CD4-positive, alpha-beta T cell treated with Interleukin-6 for 4 hours (primary cell): Measurements from ENCODE around the gene OLR1.
"Not testable (repeated sequence)": the region's sequence is repeated elsewhere in the genome, so short reads cannot be mapped to it uniquely, and the experiment has no call there.

Experiments used
- DNase-seq: peaks from one replicate; pipeline ENCODE4 v3.0.0-alpha.2; 2020; ENCODE audit warnings: mixed read lengths

Gene OLR1

DNA sequence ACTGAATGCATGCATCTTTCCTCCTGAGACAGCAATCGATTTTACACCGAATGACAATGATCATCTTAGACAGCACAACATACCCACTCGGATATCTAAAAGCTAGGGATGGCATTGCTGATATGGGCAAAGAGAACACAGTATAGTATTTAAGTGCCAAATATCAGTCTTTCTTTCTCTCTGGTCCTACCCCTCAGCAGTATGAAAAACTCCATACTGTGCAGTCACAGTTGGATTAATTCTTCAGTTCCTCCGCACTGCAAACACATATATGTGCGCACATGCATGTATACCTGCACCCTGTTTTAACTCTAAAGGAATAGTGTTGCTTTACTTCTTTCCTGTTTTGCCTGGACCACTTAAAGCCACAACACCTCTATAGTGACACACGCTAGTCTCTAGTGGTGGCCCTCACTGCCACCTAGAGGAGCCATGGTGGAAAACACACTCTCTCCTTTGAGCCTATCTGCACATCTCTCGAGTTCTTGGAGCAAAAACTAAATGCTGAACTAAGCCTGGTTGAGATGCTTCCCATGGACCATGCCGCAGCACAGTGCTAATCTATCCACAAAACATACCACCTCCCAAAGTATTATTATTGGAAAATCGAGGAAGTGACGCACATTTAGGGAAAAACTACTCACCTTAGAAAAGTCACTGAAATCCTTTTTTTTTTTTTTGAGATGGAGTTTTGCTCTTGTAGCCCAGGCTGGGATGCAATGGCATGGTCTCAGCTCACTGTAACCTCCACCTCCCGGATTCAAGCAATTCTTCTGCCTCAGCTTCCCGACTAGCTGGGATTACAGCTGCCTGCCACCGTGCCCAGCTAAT lies 18.8 kb upstream of the OLR1 start:
- DNase-seq, result peak; percentile 57

DNA sequence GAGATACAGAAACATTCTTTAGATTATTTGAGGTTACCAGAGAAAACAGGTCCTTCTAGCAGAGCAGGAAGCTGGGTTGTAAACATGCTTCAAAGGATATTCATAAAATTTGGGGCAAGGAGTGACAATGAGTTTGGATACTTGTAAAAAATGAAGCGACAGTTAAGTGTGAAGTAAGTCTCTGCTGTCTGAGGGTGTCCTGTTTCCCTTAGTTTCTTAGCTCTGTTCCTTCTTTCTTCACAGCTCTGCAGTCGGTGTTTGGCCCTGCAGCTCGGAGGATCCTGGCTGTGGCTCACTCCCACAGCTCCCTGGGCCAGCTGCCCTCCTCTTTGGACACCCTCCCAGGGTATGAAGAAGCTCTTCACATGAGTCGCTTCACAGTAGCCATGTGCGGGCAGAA lies 17.7 kb upstream of the OLR1 start:
- no peak for DNase-seq

DNA sequence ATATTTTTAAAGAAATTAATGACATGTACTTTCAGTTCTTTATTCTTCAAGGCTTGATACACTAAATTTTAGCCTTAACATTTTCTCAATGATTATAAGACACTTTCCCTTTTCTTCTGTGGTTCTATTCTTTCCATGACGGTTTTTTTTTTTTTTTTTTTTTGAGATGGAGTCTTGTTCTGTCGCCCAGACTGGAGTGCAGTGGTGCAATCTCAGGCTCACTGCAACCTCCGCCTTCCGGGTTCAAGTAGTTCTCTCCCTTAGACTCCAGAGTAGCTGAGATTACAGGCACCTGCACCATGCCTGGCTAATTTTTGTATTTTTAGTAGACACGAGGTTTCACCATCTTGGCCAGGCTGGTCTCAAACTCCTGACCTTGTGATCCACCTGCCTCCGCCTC lies 15.0 kb upstream of the OLR1 start:
- not testable (repeated sequence) for DNase-seq

DNA sequence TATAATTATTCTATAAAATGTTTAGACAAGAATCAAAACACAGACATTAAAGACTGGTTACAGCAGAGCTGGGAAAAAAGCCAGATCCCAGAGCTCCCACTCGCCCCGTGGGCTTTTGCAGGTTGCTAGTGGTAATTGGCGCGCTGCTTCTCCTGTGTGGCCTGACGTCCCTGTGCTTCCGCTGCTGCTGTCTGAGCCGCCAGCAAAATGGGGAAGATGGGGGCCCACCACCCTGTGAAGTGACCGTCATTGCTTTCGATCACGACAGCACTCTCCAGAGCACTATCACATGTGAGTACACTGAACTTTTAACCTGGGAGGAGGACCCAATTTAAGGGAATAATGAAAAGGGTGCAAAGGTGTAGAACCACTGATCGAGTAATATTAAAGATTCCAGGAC lies 14.4 kb upstream of the OLR1 start:
- no peak for DNase-seq

DNA sequence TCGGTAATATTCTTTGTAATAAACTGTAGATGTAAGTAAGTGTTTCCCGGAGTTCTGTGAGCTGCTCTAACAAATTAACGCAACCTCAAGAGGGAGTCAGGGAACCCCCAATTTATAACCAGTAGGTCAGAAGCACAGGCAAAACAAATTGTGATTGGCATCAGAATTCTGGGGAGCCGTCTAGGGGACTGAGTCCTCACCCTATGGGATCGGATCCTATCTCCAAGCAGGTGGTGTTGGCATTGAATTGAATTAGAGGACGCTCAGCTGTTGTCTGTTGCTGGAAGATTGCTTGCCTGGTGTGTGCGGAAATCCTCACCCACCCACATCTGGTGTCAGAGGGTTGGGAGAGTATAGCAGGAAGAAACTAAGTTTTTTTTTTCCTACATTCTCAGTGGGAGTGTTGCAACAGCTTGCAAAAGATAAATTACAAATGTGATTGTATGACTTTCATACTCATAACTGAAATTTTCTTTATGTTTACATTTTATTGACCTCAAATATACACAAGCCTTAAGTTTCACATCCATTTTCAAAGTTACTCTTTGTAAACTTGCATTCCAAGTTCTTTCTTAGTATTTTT lies 12.4 kb upstream of the OLR1 start:
- DNase-seq, result no peak

DNA sequence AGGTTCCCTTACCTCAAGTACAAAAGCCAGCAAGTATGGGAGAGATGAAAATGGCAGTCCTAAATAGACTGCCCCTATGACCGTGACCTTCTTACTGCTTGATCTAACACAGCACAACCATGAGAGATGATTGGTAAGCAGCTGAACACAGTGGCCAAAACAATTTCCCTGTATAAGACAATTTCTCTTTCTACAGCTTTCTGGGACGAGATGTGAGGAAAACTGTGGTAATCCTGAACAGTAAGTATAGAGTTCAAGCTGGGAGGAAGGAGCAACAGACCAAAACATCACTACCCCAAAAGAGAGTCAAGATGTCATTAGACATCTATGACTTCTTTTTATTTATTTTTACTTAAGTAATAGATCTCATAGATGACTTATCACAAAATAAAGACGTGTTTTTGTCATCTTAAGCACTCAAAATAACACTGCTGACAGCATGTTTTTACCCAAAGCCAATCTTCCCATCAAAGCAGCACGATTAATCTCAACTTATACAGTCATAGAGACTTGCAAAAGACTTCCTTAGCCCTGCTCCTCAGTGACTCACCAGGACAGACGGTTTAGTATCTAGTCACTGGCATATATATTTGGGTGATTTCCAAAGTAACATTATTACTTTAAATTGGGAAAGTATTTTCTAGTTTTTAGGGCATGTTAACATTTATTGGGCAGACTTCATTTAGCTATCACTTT lies 10.6 kb upstream of the OLR1 start:
- DNase-seq, result no peak

DNA sequence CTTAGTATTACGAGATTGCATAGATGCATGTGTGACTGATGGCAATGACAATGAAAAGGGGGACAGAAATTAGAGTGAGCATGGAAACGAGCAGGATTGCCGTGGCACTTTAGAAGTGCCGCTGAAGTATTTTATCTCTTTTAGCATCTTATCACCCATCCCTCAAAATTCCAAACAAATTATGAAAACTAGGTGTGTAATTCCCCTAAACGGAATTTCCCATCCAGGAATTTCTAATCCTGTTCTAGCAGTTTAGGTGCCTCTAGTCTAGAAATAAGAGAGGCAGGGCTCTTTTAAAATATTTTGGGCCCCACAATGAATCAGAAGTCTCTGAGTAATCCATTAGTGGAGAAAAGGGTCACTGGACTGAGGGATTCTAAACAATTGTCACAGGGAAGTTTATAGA lies 7.8 kb upstream of the OLR1 start:
- DNase-seq, result no peak

DNA sequence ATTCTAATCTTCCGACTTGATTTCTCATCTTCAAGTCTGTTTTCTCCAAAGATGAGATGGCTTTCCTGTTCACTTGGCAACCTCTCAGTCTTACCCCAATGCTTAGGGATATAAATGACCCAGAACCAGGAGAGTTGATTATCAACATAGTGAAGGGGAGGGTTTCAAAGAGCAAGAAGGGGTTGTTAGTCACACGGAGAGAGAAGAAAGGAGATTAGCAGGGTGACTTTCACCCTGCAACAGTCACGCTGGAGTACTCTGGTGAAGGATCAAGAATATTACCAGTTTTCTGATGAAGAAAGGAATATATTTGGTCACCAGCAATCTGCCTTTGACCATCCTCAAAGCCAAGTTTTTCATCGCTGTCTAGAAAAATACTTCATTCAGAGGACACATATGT lies 6.9 kb upstream of the OLR1 start, which contains the start of gene TMEM52B:
TSS of gene TMEM52B (plus strand) at position 212 of the 400 bp plus-strand sequence. CDS start 543 bp downstream, outside the sequence.
- DNase-seq, result no peak

DNA sequence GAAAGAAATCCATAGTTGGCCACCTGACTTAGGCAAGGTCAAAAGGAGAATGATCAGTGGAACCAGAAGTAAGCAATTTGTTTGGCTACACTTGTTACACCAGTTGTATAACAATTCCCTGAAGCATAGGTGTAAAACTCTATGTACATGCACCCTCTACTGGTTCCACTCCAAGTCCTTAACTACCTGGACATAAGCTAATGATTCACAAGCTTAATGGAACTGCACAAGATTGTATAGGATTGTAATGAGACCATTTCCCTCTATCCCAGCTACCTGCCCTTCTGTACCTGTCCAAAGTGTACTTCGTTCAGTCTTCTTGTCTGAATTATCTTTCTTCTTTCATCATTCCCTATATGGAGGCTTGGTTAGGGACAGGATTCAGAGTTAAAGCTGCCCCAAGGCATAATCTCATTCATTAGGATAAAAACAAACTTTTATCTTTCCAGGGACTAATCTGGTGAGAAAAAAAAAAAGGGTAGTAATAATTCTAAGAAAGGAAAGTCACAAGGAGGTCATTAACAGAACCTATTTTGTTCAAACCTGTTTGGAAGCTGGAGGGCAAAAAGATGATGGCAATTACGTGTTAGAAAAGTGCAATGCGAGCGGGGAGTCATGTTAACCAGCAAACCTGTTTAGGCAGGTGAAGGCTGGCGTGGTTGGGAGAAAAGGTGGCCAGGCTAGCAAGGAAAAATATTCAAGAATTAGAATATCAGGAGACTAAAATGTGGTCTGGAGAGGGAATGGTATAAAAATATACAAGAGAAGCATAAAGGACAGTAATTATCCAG lies 4.1 kb upstream of the OLR1 start:
- no peak for DNase-seq

DNA sequence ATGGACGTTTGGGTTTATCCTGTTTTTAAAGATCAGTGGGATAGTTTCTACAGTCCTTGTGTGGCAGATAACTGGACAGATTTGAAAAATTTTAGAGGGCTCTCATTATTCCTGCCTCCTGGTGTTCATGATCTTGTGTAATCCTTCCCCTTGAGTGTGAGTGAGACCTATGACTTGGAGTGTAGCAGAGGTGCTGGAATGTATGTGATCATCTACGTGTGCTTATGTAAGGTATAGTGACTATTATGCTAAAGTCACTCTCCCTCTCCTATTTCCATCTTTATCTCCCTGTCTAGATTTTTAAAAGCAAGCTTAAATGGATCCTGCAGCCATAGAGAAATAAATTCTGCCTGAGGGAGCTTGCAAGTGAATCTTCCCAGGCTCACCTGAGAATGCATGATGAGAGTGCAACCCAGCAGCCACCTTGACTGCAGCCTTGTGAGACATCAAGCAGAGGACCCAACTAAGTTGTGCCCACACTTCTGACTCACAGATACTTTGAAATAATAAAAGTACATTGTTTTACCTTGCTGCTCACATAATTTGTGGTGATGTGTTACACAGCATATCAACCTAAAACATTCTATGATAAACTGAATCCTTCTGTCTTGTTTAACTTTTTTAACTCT lies 3.2 kb upstream of the OLR1 start:
- no peak for DNase-seq

DNA sequence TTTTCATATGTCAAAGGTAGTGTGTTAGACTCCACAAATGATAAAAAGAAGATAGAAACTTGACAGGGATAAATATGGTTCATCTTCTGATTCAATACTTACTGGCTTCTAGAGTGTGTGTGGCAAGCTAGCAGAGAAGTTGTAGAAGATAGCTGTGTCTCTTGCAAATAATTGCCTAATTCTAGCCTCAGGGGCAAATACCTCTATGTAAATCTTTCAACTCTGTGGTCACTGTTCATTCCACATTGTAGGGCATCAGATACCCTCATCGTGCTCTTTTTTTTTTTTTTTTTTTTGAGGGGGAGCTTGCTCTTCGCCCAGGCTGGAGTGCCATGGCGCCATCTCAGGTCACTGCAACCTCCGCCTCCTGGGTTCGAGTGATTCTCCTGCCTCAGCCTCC lies 1.7 kb downstream of the OLR1 start:
- no peak for DNase-seq

DNA sequence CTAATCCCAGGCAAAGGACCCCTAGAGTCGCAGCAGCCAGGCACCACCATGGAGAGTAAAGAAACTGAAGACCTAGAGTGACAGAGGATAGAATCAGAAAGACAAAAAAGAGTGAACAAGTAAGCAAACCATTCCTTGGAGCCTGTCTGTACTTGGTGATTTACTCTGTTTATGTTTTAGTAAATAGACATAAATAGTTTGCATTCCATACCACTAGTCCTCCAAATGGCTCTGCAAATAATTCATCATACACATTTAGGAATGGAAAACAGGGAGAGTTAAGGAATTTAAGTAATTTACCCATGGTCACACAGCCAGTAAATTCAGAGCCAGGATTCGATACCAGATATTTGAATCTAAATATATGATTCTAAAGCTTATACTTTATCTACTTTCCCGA lies 2.8 kb downstream of the OLR1 start:
- no peak for DNase-seq

DNA sequence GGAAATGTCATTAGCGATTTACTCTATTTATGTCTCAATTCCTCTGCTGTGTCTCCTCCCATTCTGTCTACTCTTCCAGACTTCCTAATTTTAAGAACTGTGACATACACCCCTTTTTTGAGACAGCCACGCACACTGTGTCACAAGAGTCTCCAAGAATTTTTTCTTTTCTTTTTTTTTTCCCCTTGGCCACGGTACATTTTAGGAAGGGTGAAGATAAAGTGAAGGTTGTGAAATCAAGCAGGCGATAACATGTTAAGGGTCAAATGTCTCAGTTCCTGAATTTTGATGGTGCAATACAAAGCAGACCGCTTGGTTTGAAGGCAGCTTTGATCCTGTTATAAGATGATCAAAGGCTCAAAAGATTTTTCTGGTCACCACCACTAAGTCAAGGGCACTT lies 4.3 kb downstream of the OLR1 start:
- DNase-seq, result no peak

DNA sequence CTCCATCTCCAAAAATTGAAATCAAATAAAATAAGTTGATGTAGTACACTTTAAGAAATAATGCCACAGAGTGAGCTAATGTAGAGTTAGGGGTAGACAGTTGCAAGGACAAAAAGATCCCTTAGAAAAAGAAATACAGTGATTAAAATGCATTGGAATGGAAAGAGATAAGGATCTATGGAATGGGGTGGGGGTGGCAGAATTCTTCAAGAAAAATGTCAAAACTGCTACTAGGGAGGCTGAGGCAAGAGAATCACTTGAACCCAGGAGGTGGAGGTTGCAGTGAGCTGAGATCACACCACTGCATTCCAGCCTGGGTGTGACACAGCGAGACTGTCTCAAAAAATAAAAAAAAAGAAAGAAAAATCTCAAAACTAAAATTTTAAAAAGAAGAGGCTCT lies 6.5 kb downstream of the OLR1 start:
- no peak for DNase-seq

DNA sequence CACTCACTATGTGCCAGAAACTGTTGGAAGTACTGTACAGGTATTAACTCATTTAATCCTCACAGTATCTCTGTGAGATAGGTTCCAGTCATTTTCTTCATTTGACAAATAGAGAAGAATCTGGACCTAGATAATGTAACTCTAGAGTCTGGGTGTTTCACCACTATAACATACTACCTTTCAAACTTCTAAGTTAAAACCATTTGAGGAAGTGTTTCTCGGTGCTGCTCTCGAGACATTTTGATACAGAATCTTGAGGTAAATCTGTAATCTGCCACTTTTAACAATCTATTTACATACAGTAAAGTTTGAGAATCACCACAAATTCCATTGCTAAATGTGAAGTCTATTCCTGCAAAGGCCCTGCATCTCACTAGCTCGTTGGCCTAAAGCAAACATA lies 8.8 kb downstream of the OLR1 start:
- no peak for DNase-seq

DNA sequence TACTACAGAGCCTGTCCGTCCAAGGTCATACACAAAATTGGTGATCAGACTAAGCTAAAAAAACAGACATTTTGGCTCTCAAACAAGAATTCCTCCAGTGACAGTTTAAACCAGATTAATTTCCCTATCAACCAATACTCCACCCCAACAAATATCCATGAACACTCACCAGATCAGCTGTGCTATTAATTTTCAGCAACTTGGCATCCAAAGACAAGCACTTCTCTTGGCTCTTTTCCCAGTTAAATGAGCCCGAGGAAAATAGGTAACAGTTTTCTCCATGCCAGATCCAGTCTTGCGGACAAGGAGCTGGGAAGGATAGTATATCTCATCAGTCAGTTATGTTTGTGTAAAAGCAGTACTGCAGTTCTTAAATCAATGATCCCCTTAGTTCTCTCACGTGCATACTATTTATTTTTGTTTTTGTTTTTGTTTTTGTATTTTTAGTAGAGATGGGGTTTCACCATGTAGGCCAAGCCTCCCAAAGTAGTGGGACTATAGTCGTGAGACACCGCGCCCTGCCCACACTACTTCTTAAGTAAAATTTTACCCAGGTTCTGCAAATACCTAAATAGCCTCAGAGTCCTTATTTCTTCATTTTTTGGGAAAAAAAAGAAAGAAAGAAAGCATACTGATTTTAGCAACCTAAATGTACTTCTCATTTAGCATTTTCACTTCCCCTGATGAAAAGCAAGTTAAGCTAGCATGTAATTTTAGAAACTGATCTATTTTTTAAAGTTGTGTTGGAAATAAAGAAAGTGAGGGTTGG lies 11.1 kb downstream of the OLR1 start:
- no peak for DNase-seq

DNA sequence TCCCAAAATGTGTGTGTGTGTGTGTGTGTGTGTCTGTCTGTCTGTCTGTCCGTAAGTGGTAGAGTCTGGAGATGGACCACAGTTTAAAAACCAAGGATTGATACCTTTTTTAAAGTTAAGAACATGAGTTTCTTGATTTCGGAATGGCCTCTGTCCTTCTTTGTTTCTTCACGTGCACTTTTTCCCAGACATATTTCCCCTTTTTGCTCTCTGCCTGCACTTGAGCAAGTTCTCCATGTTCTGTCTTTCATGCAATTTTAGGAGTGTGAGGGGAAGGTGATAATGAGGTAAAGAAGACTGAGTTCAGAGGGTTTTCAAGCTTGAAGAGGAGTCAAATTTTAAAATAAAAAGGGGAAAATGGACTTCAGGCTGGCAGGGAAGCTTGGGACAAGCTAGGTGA lies 12.7 kb downstream of the OLR1 start:
- no peak for DNase-seq

DNA sequence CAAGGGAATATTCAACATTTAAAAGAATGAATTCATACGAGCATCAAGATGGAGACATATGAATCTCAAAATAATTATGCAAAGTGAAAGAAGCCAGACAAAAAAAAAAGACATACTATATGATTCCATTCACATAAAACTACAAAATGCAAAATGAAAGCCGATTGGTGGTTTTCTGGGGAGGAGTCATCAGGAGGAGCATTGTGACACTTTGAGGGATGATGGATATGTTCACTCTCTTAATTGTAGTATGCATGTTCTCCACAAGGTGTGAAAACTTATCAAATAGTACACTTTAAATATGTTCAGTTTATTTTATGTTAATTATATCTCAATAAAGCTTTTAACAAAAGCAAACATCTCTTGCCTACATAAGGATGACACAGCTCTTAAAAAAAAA lies 13.5 kb downstream of the OLR1 start:
- DNase-seq, result no peak

DNA sequence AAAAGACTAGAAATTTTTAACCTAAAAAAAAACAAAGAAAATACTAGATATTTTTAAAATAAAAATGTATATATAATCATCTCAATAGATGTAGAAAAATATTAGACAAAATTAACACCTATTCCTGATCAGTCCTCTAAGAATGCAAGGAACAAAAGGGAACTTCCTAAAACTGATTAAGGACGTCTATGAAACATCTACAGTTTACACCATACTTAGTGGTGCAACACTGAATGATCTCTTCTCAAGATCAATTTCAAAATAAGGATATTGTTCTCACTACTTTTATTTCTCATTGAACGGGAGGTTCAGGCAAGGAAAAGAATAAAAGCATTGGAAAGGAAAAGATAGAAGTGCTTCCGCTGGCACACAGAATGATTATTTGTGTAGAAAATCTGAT lies 16.0 kb downstream of the OLR1 start:
- no peak for DNase-seq

DNA sequence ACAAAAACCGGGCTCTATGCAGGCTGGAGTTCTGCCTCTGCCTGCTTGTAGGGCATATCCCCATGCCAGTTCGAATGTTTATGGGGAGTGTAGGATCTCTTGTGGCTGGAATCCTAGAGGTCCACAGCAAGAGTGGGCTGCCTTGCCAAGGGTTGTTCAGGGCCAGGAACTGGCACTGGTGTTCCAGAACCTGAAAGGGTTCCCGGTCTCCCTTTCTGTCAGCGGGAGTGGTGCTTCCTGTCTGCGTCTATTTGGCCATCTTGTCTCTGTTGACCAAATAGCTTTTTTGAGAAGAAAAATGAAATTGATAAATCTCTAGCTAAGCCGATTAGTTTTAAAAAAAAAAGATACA lies 17.8 kb downstream of the OLR1 start:
- no peak for DNase-seq

DNA sequence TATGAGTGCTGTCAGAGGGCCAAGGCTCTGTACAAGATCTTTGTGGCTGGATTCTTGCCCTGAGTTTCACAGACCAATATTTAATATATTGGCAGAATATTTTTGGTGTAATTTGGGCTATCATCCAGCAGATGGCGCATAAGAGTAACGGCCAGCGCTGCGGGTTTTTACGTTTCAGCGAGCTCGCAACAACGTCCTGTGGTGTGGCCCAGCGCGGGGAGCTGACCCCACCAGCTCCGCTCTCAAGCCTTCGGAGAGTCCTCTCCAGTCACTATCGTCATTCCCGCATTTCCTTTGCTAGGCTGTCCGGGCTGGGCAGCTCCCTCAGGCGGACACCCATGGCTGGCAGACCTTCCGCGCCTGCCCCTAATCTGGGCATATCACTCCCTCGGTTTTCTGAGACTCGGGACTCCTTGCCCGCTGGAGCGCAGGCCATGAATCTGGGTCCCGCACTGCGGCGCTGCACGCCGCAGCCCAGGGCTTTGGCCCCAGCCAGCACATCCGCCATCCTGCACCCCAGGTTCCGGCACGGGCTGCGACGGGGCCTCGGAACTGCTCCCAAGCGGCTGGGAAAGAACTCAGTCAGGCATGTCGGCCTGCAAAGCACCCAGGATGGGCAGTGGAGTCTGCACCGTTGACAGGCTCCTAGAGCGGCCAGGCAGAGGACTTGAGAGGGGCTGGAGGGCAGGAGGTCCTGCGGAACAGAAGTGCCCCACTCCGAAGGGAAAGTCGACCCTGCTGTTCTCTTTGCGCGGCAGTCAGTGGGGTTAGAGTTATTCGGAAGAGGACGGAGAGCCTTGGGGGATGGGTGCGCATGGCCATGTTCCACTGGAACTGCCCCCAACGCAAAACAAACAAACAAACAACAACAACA lies 18.4 kb downstream of the OLR1 start:
- peak; percentile 64 for DNase-seq
